Epithelial cell of proximal tubule (primary cell): ENCODE data around the gene TLX3. TPM values are rescaled to one million over a fixed set of nuclear protein-coding genes. Genes with fewer than 3 reads are reported as not detected.

Experiments used
- DNase-seq: peaks from one replicate; pipeline ENCODE4 v3.0.0-alpha.2; 2011; ENCODE audit warnings: low read depth
- H3K4me3 ChIP-seq: 2 replicates; pipeline ENCODE4 v1.5.1; 2011; ENCODE audit warnings: low read depth, mild to moderate bottlenecking, low read length
- CTCF ChIP-seq: conservative IDR thresholded peaks from 2 replicates; pipeline ENCODE4 v1.5.1; 2012; ENCODE audit warnings: low read depth, mild to moderate bottlenecking, low read length
- total RNA-seq: library from RNA; depleted of rRNA; stranded (reverse); fragments of >200 nt; gene quantifications from 2 replicates; pipeline ENCODE4 v1.2.3, GENCODE V29; 2015

TLX3 gene
- total RNA-seq, 1 donor from 2014 or later, result not detected

DNA sequence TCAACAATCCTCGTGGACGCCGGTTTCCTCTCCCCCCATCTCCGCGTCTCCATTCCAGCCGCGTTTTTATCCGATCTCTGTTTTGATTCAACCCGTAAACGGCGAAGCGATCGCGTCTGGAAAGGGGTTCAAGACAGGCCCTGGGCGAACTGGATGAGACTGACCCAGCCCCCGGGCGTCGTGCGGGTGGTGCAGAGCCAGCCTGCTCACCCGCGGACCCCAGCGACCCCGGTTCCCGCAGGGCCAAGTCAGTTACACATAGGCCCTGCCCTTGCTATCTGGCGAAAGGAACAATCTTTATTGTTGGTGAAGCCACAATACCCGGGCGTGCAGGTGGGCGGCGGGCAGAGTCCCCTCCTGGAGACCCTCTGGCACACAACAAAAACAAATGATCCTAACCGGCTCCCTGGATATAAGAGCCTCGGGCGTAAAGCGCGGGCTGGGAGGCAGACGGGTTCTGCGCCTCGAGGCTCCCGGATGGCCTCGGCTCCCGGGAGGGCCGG, 1.8 kb downstream of the TLX3 start:
- no peak for DNase-seq
- H3K4me3 ChIP-seq, result no peak overlapping the region

GRCh38 chr5:171311322-171312077, 2.5 kb downstream of the TLX3 start:
- no peak for TF ChIP-seq CTCF
- DNase-seq, result no peak

More for the DNA sequence above, 1.8 kb downstream of the TLX3 start:
- no peak for TF ChIP-seq CTCF

DNA sequence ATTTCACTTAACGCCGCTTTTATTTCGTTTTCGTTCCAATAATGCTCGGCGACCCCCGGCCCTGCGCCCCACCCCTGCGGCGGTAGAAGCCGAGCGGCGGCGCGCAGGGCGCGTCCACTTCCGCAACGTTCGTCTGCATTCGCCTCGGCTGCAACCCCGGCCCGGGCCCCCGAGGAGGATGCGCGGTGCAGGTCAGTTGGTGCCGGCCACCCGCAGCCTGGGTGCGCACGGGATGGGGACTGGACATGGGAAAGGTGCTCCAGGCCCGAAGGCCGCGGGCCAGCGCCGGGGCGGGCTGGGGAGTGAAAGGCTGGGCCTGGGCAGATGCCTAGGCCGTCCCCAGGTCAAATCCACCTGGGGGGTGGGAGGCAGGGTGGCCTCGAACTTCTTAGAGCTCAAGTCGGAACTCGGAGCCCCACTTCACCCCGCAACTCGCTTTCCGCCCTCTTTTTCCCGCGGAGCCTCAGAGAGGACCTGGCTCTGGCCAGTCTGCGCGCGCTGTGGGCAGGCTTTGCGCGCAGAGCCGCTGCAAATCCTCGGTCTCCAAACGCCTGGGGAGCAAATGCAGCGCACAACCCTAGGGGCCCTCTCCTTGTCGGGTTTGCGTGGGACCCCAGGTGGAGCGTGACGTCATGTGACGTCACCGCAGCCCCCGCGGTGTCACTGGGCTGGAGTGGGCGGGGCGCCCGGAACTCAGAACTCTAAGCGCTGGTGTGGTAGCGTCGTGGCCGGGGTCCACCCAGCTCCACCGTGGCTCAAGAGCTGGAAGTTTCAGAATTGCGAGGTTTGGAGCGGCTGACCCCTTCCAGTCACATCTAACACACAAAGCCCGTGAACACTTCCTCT, 3.3 kb downstream of the TLX3 start:
- DNase-seq, result no peak
- TF ChIP-seq CTCF, result no peak
- H3K4me3 ChIP-seq, result no peak overlapping the region

More at GRCh38 chr5:171311322-171312077, 2.5 kb downstream of the TLX3 start:
- H3K4me3 ChIP-seq, result no peak overlapping the region

GRCh38 chr5:171313481-171314206, 4.6 kb downstream of the TLX3 start:
- no peak for TF ChIP-seq CTCF
- no peak overlapping the region for H3K4me3 ChIP-seq
- no peak for DNase-seq

GRCh38 chr5:171314728-171315385, 5.8 kb downstream of the TLX3 start:
- no peak for DNase-seq
- H3K4me3 ChIP-seq, result no peak overlapping the region
- TF ChIP-seq CTCF, result no peak

- no peak for TF ChIP-seq CTCF
- DNase-seq, result no peak
- H3K4me3 ChIP-seq, result no peak overlapping the region
Observed at GRCh38 chr5:171315386-171315891, 6.4 kb downstream of the TLX3 start.
